Tibial artery (tissue), 4 donors: ENCODE measurements around the gene NOS1.

ENCODE experiments used
- DNase-seq, 2 donors: peaks; one replicate each; pipeline ENCODE4 v3.0.0-alpha.2; 2019
- H3K27ac ChIP-seq, 2 donors: fragments of 200-600 bp; sonication (generic) in 1 of 2; 1 replicate in 1 of 2; 2 replicates in 1 of 2; pipeline ENCODE4 v1.5.1; 2018 to 2019; ENCODE audit warnings: mild to moderate bottlenecking in 1 of 2
- H3K27me3 ChIP-seq, 2 donors: fragments of 200-600 bp; sonication (generic) in 1 of 2; one replicate each; pipeline versions ENCODE4 v1.5.1 to v1.6.0; 2016 to 2019
- H3K36me3 ChIP-seq, 3 donors: fragments of 200-600 bp; sonication (generic) in 2 of 3; one replicate each; pipeline ENCODE4 v1.5.1; 2016 to 2019; ENCODE audit warnings: mild to moderate bottlenecking in 2 of 3
- H3K4me1 ChIP-seq, 4 donors: fragments of 200-600 bp; sonication (generic) in 2 of 4; 1 replicate in 3 of 4; 2 replicates in 1 of 4; pipeline ENCODE4 v1.5.1; 2016 to 2019
- H3K4me3 ChIP-seq, 2 donors: fragments of 200-600 bp; sonication (generic) in 1 of 2; 1 replicate in 1 of 2; 2 replicates in 1 of 2; pipeline ENCODE4 v1.5.1; 2018 to 2019; ENCODE audit warnings: mild to moderate bottlenecking in 2 of 2
- H3K9me3 ChIP-seq, 3 donors: fragments of 200-600 bp; sonication (generic) in 1 of 3; one replicate each; pipeline ENCODE4 v1.5.1; 2016 to 2019
- intact Hi-C: fragments of 100-400 bp; cut with DNase I; formaldehyde crosslinking; loops from one replicate; pipeline ENCODE4 v1.15.0; 2023; ENCODE audit warnings: low total_unique reads
- TF ChIP-seq, protein P1 (sequence below), 2 experiments: fragments of 200-600 bp in 1 of 2; fragments of 450-650 bp in 1 of 2; IDR thresholded peaks; one replicate each; pipeline ENCODE4 v1.5.1; 2017 to 2019; ENCODE audit warnings: antibody characterized with exemption in 2 of 2, mild to moderate bottlenecking in 1 of 2, moderate library complexity in 1 of 2

Gene NOS1

DNA sequence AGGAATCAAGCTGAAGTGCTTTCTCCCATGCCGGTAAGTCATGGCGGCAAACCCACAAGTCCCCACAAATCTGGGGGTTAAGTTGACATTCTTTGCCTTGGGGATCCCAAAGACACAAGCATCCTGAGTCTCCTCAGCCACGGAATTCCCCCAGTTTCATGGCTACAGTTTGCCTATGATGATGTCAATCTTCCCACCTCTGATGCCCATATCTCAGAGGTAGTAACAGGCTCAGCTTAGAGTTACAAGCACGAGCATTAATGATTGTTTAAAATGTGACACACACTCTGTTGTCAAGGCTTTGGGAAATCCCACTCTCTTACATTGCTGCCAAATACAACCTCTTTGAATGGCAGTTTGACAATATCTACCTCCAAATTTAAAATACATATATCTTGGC, 22.3 kb downstream of the NOS1 start:
- no peak overlapping the region for H3K4me3 ChIP-seq
- H3K9me3 ChIP-seq, result peaks cover 0 to 3% (median 0%) of the 10 kb centered on the region in 3 donors
- H3K36me3 ChIP-seq, result no peaks in the 10 kb centered on the region
- H3K27me3 ChIP-seq, result no peaks in the 10 kb centered on the region
- no peak overlapping the region for H3K27ac ChIP-seq
- no peaks in the 10 kb centered on the region for H3K4me1 ChIP-seq
- intact Hi-C loops, result no loop called here
- TF ChIP-seq, protein P1, sequence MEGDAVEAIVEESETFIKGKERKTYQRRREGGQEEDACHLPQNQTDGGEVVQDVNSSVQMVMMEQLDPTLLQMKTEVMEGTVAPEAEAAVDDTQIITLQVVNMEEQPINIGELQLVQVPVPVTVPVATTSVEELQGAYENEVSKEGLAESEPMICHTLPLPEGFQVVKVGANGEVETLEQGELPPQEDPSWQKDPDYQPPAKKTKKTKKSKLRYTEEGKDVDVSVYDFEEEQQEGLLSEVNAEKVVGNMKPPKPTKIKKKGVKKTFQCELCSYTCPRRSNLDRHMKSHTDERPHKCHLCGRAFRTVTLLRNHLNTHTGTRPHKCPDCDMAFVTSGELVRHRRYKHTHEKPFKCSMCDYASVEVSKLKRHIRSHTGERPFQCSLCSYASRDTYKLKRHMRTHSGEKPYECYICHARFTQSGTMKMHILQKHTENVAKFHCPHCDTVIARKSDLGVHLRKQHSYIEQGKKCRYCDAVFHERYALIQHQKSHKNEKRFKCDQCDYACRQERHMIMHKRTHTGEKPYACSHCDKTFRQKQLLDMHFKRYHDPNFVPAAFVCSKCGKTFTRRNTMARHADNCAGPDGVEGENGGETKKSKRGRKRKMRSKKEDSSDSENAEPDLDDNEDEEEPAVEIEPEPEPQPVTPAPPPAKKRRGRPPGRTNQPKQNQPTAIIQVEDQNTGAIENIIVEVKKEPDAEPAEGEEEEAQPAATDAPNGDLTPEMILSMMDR (IDR thresholded peaks at IDR 0.05), result no peak
- DNase-seq, result no peak

DNA sequence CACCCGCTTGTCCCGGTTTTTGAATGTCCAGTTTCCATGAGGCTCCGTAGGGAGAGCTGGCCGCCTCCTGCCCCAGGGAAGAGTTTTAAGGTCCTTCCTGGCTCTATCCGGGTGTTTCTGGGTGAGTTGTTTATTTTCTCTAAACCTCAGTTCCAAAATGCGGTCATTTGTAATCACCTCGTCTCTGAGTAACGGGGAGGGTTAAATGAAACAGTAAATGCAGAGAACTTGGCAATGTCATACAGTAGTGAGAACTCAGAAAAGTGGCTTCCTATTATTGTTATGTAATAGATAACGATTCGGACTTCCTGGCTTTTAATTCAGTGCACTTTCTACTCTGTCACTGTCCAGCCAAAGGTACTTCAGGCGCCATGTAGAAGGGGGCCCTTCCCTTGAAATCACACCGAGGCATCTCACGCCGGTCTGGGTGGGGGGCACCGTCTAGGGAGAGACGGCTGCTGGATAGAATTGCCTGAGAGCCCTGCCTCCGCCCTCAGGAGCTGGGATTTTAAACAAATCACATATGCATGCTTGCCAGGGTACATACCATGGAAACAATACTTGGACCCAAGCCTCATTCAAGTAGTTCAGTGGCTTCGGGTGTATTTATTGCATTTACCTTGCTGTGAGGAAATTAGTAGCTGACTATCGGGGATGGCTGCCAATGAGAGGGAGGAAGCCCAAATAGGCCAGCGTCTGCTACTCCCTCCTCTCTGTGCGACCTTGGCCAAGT, 26.4 kb downstream of the NOS1 start:
- H3K27ac ChIP-seq, result no peak overlapping the region
- no peak overlapping the region for H3K4me3 ChIP-seq
- no peak for DNase-seq
- H3K36me3 ChIP-seq, result no peaks in the 10 kb centered on the region
- no peaks in the 10 kb centered on the region for H3K4me1 ChIP-seq
- no peaks in the 10 kb centered on the region for H3K9me3 ChIP-seq
- H3K27me3 ChIP-seq, result peaks cover 0 to 8% of the 10 kb centered on the region in 2 donors
- intact Hi-C loops, result no loop called here
- TF ChIP-seq, protein P1 (IDR thresholded peaks at IDR 0.05), result no peak

DNA sequence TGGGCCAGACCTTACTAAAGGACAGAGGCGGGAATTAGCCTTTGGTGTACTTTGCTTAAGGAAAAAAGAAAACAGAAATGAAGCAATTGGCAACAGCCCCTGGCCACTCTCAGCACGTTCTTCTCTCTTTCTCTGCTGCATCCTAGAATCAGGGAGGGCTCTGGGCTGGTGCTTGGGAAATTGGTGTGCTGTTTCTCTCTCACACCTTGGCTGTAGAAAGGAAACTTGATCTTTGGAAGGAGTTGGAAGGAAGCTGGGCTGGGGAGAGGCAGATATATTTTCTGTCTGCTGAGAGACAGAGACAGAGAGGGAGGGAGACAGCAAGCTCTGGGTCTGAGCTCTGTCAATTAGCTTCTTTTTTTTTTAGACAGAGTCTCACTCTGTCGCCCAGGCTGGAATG, 27.4 kb downstream of the NOS1 start:
- Histone ChIP-seq H3K36me3 (no peaks in the 10 kb centered on the region), H3K4me1 (no peaks in the 10 kb centered on the region), H3K4me3 (no peak overlapping the region), H3K9me3 (no peaks in the 10 kb centered on the region), H3K27ac (no peak overlapping the region), H3K27me3 (peaks cover 0 to 8% of the 10 kb centered on the region in 2 donors)
- DNase-seq, result no peak
- TF ChIP-seq, protein P1 (IDR thresholded peaks at IDR 0.05), result no peak
- intact Hi-C loops, result no loop called here

DNA sequence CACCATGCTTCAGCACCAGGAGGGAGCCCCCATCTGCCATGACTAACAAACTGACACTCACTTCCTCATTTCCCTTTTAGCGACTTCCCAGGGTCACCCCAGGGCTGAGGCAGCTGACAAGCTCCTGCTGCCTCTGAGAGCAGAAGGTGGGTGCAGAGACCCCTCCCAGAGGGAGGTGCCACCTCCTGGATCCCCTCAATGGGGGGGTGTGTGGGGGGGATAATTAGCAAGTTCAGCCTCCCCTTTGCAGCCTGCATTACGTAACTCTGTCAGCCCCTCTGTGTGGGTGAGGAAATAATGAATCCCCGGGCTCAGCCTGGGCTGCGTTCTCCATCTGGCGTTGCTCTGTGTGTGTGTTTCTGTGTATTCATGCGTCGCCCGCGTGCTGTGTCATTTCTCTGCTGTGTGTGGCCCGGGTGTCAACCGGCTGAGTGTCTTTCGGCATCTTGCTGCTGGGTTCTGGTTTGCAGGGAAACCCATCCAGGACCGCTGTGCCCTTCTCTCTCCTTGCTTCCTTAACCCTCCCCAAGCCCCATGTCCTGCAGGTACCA, 28.0 kb downstream of the NOS1 start:
- H3K27ac ChIP-seq, result no peak overlapping the region
- H3K9me3 ChIP-seq, result no peaks in the 10 kb centered on the region
- H3K4me1 ChIP-seq, result no peaks in the 10 kb centered on the region
- intact Hi-C loops, result no loop called here
- H3K27me3 ChIP-seq, result peaks cover 0 to 8% of the 10 kb centered on the region in 2 donors
- no peak for DNase-seq
- H3K36me3 ChIP-seq, result no peaks in the 10 kb centered on the region
- TF ChIP-seq, protein P1 (IDR thresholded peaks at IDR 0.05), result no peak
- H3K4me3 ChIP-seq, result no peak overlapping the region

DNA sequence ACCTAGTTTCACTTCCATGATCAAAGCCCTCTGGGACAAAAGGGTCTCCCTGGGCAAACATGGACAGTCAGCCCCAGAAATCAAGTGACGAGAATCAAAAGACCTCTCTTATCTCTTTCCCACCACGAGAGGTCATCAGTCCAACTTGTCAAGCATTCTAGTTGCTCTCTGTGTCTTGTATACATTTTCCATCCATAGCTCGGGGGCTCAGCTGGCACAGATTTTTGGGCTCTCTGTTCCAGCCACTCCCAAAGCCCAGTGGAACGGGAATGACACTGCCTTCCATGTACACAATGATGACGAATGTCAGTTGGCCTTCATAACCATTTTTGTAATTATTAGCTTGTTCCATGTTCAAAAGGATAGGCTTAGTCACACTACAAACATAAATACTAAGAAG, 29.7 kb downstream of the NOS1 start:
- no peak overlapping the region for H3K4me3 ChIP-seq
- H3K4me1 ChIP-seq, result no peaks in the 10 kb centered on the region
- H3K27me3 ChIP-seq, result peaks cover 0 to 8% of the 10 kb centered on the region in 2 donors
- TF ChIP-seq, protein P1 (IDR thresholded peaks at IDR 0.05), result no peak
- DNase-seq, result no peak
- H3K36me3 ChIP-seq, result no peaks in the 10 kb centered on the region
- H3K9me3 ChIP-seq, result no peaks in the 10 kb centered on the region
- intact Hi-C loops, result no loop called here
- no peak overlapping the region for H3K27ac ChIP-seq
